GM23248 (cell line): Measurements from ENCODE around the gene PROM1.

ENCODE experiments used
- EZH2 ChIP-seq: fragments of 200-600 bp; sonication (generic); IDR thresholded peaks from 2 replicates; pipeline ENCODE4 v1.6.1; 2018; ENCODE audit warnings: antibody characterized with exemption, mild to moderate bottlenecking; ENCODE audit not compliant: insufficient read depth, poor library complexity, severe bottlenecking
- EZH2phosphoT487 ChIP-seq: fragments of 200-600 bp; sonication (generic); IDR thresholded peaks from 2 replicates; pipeline ENCODE4 v1.6.1; 2018; ENCODE audit warnings: antibody characterized with exemption, moderate library complexity, mild to moderate bottlenecking, low read depth; ENCODE audit not compliant: insufficient read depth

DNA sequence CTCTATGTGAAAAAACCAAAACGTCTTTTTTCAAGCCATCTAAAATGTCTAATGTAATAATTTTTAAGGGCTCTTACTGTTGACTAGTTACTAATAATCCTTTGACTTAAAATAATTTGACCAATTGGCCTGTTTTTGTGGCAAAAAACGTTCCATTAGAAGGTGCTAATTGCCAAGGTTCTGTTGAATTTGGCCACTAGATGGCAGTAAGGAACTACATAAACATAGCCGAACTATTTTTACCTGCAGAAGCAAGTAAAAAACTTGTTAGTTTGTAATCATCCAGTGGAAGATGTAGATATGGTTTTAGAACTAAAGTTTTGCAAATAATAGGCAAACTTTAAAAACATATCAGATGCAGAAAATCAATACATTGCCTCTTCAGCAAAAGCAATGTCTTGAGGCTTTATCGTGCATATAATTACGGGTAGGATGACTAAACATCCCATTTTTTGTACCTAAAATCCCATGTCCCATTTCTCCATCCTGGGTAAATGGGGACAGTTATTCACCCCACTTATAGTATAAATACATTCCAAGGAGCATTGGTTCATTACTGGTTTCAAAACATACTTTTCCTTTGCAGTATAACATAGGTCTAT is 57.6 kb downstream of the PROM1 start:
- TF ChIP-seq EZH2phosphoT487 (no peak), EZH2 (no peak)
